Measurements from ENCODE around the gene ENOX2.
"Not testable (repeated sequence)": the region's sequence is repeated elsewhere in the genome, so short reads cannot be mapped to it uniquely, and the experiment has no call there.

Gene ENOX2

DNA sequence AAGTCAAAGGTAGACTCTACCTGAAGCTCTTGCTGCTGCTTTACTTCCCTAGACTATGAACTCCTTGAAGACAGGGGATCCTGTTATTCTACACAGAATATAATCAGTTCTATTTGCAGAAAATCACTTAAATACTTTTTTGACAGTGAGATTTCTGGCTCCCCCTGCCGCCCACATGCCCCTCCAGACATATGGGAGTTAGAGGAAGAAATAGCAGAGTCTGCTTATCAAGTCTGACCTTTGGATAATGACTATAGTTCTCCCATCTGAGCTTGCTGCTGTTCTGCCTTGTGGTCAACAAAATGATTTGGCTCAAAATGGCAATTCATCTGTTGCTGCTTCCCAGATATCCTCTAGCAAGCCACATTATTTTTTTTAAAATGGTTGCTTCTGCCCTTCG lies 101.1 kb downstream of the ENOX2 start:
- H3K27ac ChIP-seq (ENCODE audit: insufficient read depth, low read depth, low read length, poor library complexity, severe bottlenecking) = no peak overlapping the region
- no peaks in the 10 kb centered on the region for H3K9me3 ChIP-seq (ENCODE audit: control insufficient read depth, low read length)
- no peaks in the 10 kb centered on the region for H3K27me3 ChIP-seq (ENCODE audit: control insufficient read depth, insufficient read depth, low read length, poor library complexity, severe bottlenecking)
- no peak overlapping the region for H3K4me3 ChIP-seq (ENCODE audit: insufficient read depth, low read depth, low read length)
- H3K36me3 ChIP-seq (ENCODE audit: control insufficient read depth, insufficient read depth, low read length) = no peaks in the 10 kb centered on the region
- no peaks in the 10 kb centered on the region for H3K4me1 ChIP-seq (ENCODE audit: control insufficient read depth, insufficient read depth, low read length)
- 40 to 88% methylated on average over 1 to 2 of the region's 2 CpGs for WGBS, 2 experiments

DNA sequence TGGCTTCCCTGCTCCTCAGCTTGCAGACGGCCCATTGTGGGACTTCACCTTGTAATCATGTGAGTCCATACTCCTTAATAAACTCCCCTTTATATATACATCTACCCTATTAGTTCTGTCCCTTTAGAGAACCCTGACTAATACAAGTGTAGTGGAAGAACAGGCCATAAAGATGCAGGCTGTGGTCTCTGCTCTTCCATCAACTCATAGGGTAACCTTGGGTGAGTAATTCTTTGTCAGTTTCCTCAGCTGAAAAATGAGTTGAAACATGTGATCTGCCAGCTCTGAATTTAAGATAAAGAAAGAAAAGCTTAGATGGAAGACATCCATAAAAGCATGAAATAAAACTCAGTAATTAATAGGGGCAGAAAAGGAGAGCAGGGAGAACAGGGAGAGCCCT lies 103.6 kb downstream of the ENOX2 start:
- Histone ChIP-seq H3K4me3 (ENCODE audit: insufficient read depth, low read depth, low read length) (no peak overlapping the region), H3K9me3 (ENCODE audit: control insufficient read depth, low read length) (no peaks in the 10 kb centered on the region), H3K27me3 (ENCODE audit: control insufficient read depth, insufficient read depth, low read length, poor library complexity, severe bottlenecking) (no peaks in the 10 kb centered on the region), H3K36me3 (ENCODE audit: control insufficient read depth, insufficient read depth, low read length) (no peaks in the 10 kb centered on the region), H3K27ac (ENCODE audit: insufficient read depth, low read depth, low read length, poor library complexity, severe bottlenecking) (no peak overlapping the region), H3K4me1 (ENCODE audit: control insufficient read depth, insufficient read depth, low read length) (no peaks in the 10 kb centered on the region)
- WGBS, 2 experiments = 100% methylated on average over 1 of the region's 1 CpG

DNA sequence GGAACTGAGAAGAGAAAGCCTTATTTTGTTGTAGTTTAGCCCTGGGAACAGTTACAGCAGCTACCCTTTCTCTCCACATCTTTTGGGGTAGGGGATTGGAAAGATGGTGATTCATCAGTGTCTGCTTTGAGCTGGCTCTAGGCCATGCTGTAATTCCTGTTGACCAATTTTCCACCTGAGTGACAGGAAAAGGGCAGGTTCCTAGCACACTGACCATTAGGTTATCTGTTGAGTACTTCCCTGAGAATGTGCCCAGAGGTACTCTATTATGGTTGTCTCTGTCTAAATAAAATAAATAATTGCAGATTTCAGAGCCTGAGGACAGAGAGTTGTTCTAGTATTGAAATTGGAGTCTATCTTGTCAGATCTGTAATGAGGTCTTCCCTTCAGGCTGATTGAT lies 109.0 kb downstream of the ENOX2 start:
- no peaks in the 10 kb centered on the region for H3K9me3 ChIP-seq (ENCODE audit: control insufficient read depth, low read length)
- H3K27me3 ChIP-seq (ENCODE audit: control insufficient read depth, insufficient read depth, low read length, poor library complexity, severe bottlenecking) = no peaks in the 10 kb centered on the region
- no peaks in the 10 kb centered on the region for H3K36me3 ChIP-seq (ENCODE audit: control insufficient read depth, insufficient read depth, low read length)
- no peaks in the 10 kb centered on the region for H3K4me1 ChIP-seq (ENCODE audit: control insufficient read depth, insufficient read depth, low read length)
- H3K27ac ChIP-seq (ENCODE audit: insufficient read depth, low read depth, low read length, poor library complexity, severe bottlenecking) = no peak overlapping the region
- H3K4me3 ChIP-seq (ENCODE audit: insufficient read depth, low read depth, low read length) = no peak overlapping the region

DNA sequence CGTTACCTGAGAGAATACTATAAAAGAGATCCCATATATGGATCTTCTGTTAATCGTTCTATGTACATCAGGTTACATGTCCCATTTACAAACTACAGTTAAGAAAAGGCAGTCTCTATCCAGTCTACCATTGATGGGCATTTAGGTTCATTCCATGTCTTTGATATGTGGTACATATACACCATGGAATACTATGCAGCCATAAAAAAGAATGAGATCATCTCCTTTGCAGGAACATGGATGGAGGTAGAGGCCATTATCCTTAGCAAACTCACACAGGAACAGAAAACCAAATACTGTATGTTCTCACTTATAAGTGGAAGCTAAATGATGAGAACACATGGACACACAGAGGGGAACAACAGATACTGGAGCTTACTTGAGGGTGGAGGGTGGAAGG lies 111.1 kb downstream of the ENOX2 start:
- not testable (repeated sequence) for H3K4me1 ChIP-seq (ENCODE audit: control insufficient read depth, insufficient read depth, low read length); H3K27me3 ChIP-seq (ENCODE audit: control insufficient read depth, insufficient read depth, low read length, poor library complexity, severe bottlenecking); H3K27ac ChIP-seq (ENCODE audit: insufficient read depth, low read depth, low read length, poor library complexity, severe bottlenecking); H3K36me3 ChIP-seq (ENCODE audit: control insufficient read depth, insufficient read depth, low read length); H3K4me3 ChIP-seq (ENCODE audit: insufficient read depth, low read depth, low read length); H3K9me3 ChIP-seq (ENCODE audit: control insufficient read depth, low read length)
- 85 to 93% methylated on average over 2 of the region's 2 CpGs for WGBS, 2 experiments

DNA sequence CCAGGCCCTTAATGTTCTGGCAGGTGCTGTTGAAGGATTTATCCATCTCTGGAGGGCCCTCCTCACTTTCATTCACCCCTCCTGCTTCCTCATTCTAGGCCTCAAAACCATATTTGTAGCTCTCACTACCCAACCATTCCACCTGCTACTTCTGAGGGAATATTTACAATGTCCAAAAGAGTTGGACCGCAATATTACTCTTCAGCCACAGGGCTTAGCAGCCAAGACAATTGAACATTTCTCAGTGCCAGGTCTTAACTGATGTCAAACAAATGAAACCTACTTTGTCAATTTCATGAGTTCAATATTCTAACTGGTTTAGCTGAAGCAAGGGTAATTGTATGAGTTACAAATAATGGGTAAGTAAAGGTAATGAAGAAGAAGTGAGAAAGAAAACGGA lies 113.2 kb downstream of the ENOX2 start:
- H3K4me3 ChIP-seq (ENCODE audit: insufficient read depth, low read depth, low read length) = no peak overlapping the region
- no peak overlapping the region for H3K27ac ChIP-seq (ENCODE audit: insufficient read depth, low read depth, low read length, poor library complexity, severe bottlenecking)
- H3K27me3 ChIP-seq (ENCODE audit: control insufficient read depth, insufficient read depth, low read length, poor library complexity, severe bottlenecking) = no peaks in the 10 kb centered on the region
- H3K36me3 ChIP-seq (ENCODE audit: control insufficient read depth, insufficient read depth, low read length) = no peaks in the 10 kb centered on the region
- no peaks in the 10 kb centered on the region for H3K9me3 ChIP-seq (ENCODE audit: control insufficient read depth, low read length)
- WGBS, 2 experiments = 95 to 100% methylated on average over 2 of the region's 2 CpGs
- no peaks in the 10 kb centered on the region for H3K4me1 ChIP-seq (ENCODE audit: control insufficient read depth, insufficient read depth, low read length)

DNA sequence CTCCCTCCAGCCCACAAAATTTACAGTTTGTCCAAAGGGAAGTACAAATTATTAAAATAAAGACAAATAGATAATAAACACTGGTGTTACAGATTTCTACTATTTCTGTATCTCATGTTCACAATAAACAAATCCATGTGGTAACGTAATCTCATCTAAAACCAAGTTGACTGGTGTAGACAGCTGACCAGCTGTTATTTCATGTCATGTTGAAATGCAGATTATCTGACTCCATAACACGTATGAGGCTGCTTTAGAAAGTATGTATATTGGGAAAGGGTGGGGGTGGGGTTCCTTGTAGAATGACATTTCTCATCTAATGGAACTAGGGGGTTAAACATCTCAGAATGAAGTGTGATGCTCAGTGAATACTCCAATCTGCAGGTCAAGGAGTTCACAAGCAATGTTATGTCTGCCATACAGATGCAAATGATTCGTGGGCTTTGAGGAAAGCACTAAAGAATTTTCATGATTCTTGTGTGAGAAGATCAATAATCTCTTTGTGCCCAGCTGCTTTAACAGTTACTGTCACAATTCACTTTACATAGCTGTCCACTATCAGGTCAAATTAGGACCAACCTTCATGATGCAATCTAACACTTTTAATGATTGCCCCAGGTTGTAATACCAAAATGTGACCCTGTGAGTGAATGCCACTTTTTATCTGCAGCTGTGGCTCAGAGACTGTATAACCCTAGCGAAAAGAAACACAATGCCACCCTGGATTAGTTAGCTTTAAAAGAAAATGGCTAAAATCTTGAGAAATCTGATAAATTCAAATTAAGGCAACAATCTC lies 114.0 kb downstream of the ENOX2 start:
- Histone ChIP-seq H3K27me3 (ENCODE audit: control insufficient read depth, insufficient read depth, low read length, poor library complexity, severe bottlenecking) (no peaks in the 10 kb centered on the region), H3K4me1 (ENCODE audit: control insufficient read depth, insufficient read depth, low read length) (no peaks in the 10 kb centered on the region), H3K36me3 (ENCODE audit: control insufficient read depth, insufficient read depth, low read length) (no peaks in the 10 kb centered on the region), H3K9me3 (ENCODE audit: control insufficient read depth, low read length) (no peaks in the 10 kb centered on the region), H3K27ac (ENCODE audit: insufficient read depth, low read depth, low read length, poor library complexity, severe bottlenecking) (no peak overlapping the region), H3K4me3 (ENCODE audit: insufficient read depth, low read depth, low read length) (no peak overlapping the region)
- 57 to 64% methylated on average over 4 of the region's 4 CpGs for WGBS, 2 experiments

DNA sequence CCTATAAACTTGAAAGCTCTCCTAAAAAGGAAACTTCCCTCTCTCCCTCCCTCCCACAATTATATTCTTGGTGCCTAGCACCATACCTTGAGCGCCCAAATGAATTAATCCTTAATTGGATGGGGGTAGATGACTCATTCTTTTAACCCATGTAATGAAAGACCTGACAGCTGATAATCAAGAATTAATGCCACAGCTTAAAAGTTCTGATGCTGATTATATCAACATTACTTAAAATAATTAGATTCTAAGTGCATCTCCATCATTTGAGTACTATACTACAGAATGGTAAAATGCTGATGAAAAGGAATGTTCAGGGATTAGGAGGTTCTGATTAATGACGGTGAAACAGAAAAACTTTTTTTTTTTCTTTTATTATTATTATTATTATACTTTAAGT lies 117.0 kb downstream of the ENOX2 start:
- no peaks in the 10 kb centered on the region for H3K27me3 ChIP-seq (ENCODE audit: control insufficient read depth, insufficient read depth, low read length, poor library complexity, severe bottlenecking)
- H3K9me3 ChIP-seq (ENCODE audit: control insufficient read depth, low read length) = no peaks in the 10 kb centered on the region
- H3K27ac ChIP-seq (ENCODE audit: insufficient read depth, low read depth, low read length, poor library complexity, severe bottlenecking) = no peak overlapping the region
- no peaks in the 10 kb centered on the region for H3K36me3 ChIP-seq (ENCODE audit: control insufficient read depth, insufficient read depth, low read length)
- no CpG with 5 or more reads among the region's 2 CpGs for WGBS, 2 experiments
- peaks cover 6% of the 10 kb centered on the region for H3K4me1 ChIP-seq (ENCODE audit: control insufficient read depth, insufficient read depth, low read length)
- H3K4me3 ChIP-seq (ENCODE audit: insufficient read depth, low read depth, low read length) = no peak overlapping the region

DNA sequence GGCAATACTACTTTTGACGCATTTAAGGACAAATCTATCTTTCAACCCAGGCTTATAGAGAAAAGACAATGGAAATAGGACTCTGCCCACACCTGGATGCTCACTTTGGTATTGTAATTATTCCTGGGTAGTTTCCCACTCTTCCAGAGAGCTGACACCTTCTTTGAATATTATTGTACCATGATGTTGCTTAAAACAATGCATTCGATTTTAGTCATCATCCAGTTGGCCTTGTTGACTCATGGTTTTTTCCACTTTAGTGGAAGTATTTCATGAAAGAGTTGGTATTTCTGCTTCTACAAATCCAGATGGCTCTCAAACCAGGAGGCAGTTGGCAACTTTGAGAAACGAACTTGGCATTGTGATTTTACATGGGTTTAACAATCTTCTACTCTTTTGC lies 124.2 kb downstream of the ENOX2 start:
- peaks cover 6% of the 10 kb centered on the region for H3K4me1 ChIP-seq (ENCODE audit: control insufficient read depth, insufficient read depth, low read length)
- H3K27ac ChIP-seq (ENCODE audit: insufficient read depth, low read depth, low read length, poor library complexity, severe bottlenecking) = no peak overlapping the region
- no peak overlapping the region for H3K4me3 ChIP-seq (ENCODE audit: insufficient read depth, low read depth, low read length)
- no peaks in the 10 kb centered on the region for H3K27me3 ChIP-seq (ENCODE audit: control insufficient read depth, insufficient read depth, low read length, poor library complexity, severe bottlenecking)
- H3K36me3 ChIP-seq (ENCODE audit: control insufficient read depth, insufficient read depth, low read length) = no peaks in the 10 kb centered on the region
- 91 to 100% methylated on average over 2 to 3 of the region's 3 CpGs for WGBS, 2 experiments
- no peaks in the 10 kb centered on the region for H3K9me3 ChIP-seq (ENCODE audit: control insufficient read depth, low read length)

DNA sequence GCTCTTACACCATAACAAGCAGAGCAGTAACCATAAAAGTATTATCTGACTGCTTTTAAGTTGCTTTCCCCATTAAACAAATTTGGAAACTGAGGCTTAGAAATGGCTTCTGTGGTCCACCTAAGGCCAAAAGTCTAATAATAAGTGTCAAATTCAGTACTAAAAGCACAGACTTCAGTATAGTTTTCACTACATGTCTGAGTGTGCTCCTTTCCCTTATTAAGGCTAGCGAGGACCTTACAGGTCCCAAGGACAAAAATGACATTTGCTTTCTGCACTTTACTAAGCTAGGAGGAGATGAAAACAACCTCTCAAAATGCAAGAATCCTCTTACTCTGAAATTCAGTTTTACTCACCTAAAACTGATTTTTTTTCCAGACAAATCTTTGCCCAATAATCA lies 127.2 kb downstream of the ENOX2 start:
- no peaks in the 10 kb centered on the region for H3K9me3 ChIP-seq (ENCODE audit: control insufficient read depth, low read length)
- H3K36me3 ChIP-seq (ENCODE audit: control insufficient read depth, insufficient read depth, low read length) = no peaks in the 10 kb centered on the region
- no peaks in the 10 kb centered on the region for H3K4me1 ChIP-seq (ENCODE audit: control insufficient read depth, insufficient read depth, low read length)
- H3K27me3 ChIP-seq (ENCODE audit: control insufficient read depth, insufficient read depth, low read length, poor library complexity, severe bottlenecking) = no peaks in the 10 kb centered on the region
- no peak overlapping the region for H3K27ac ChIP-seq (ENCODE audit: insufficient read depth, low read depth, low read length, poor library complexity, severe bottlenecking)
- WGBS, 2 experiments = 100% methylated on average over 1 of the region's 1 CpG
- H3K4me3 ChIP-seq (ENCODE audit: insufficient read depth, low read depth, low read length) = no peak overlapping the region

DNA sequence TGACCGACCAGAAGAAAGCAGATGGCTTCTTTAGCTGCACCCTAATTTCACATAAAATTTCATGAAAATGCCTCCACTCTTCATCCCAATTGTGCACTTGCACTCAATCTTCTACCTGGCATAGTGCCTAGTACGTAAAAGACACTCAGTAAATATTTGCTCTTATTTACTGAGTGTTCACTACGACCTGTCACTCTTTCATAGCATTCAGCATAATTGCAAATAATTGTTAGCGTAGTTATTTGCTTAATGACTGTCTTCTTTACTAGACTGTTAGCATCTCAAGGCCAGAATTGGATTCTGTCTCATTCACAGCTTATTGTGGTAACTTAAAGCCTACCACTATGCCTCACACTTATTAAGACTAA lies 130.2 kb downstream of the ENOX2 start:
- no peaks in the 10 kb centered on the region for H3K9me3 ChIP-seq (ENCODE audit: control insufficient read depth, low read length)
- no peak overlapping the region for H3K4me3 ChIP-seq (ENCODE audit: insufficient read depth, low read depth, low read length)
- no peaks in the 10 kb centered on the region for H3K36me3 ChIP-seq (ENCODE audit: control insufficient read depth, insufficient read depth, low read length)
- no peaks in the 10 kb centered on the region for H3K4me1 ChIP-seq (ENCODE audit: control insufficient read depth, insufficient read depth, low read length)
- H3K27me3 ChIP-seq (ENCODE audit: control insufficient read depth, insufficient read depth, low read length, poor library complexity, severe bottlenecking) = no peaks in the 10 kb centered on the region
- 85 to 94% methylated on average over 3 to 4 of the region's 4 CpGs for WGBS, 2 experiments
- H3K27ac ChIP-seq (ENCODE audit: insufficient read depth, low read depth, low read length, poor library complexity, severe bottlenecking) = no peak overlapping the region

Measured in ectodermal cell (in vitro differentiated cells).